ENCODE data around the gene ZNF750.

GRCh38 chr17:82806645-82807044, 33.2 kb downstream of the ZNF750 start:
- TF ChIP-seq EZH2 (optimal IDR thresholded peaks at IDR 0.05; ENCODE audit: low read depth, low read length) (no peak), EZH2phosphoT487 (IDR thresholded peaks at IDR 0.05; ENCODE audit: low read length) (no peak)
- TF ChIP-seq, protein P1, sequence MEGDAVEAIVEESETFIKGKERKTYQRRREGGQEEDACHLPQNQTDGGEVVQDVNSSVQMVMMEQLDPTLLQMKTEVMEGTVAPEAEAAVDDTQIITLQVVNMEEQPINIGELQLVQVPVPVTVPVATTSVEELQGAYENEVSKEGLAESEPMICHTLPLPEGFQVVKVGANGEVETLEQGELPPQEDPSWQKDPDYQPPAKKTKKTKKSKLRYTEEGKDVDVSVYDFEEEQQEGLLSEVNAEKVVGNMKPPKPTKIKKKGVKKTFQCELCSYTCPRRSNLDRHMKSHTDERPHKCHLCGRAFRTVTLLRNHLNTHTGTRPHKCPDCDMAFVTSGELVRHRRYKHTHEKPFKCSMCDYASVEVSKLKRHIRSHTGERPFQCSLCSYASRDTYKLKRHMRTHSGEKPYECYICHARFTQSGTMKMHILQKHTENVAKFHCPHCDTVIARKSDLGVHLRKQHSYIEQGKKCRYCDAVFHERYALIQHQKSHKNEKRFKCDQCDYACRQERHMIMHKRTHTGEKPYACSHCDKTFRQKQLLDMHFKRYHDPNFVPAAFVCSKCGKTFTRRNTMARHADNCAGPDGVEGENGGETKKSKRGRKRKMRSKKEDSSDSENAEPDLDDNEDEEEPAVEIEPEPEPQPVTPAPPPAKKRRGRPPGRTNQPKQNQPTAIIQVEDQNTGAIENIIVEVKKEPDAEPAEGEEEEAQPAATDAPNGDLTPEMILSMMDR (IDR thresholded peaks at IDR 0.05; ENCODE audit: low read length), result no peak

Measured in MM.1S (cell line).